Measurements from ENCODE around the gene ZNF547. TPM values are rescaled to one million over a fixed set of nuclear protein-coding genes. Genes with fewer than 3 reads are reported as not detected.

ZNF547 gene
- total RNA-seq, 1 donor from 2014 or later, result 9.5 TPM

DNA sequence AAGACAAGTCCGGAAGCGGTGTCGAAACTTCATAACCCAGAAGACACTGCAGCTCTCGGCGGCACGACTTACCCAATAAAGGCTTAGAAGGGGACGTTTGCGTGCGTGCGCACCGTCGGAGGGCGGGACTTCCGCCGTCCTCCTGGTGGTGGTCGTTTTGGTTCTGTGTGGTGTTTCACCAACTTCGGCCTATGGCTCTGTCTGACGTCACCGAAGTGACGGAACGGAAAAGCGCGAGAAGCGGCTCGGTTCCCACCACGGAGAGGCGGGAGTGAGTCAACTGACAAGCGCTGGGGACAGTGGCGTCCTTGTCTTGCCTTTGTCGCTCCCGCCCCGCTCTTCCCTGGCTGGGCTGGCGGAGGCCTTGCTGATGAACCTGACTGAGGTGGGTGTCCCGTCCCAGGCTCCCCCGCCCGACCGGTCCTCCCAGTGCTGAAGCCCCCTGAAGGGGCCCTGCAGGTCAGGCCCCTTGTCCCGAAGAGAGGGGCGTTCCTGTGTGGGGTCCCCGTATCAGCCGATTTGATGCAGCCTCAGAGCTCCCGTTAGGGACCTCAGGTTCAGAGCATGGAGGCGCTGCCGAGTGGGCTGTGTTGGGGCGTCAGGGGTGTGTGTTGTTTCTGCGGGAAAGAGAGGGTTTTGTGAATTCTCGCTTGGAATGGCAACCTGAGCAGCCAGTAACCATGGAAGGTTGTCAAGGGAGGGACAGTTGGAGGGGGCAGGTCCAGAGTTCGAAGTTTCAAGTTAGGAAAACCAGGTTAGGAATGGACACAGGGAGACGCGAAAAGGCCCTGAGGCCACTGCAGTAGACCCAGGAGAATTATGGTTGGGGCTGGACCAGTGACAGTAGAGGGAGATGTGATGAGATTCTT lies 26.6 kb downstream of the ZNF547 start, which contains the start of gene ZNF548:
Gene ZNF548, plus strand, starts transcription at position 125 of the 869 bp plus-strand sequence. Its CDS starts 246 bp downstream, at position 371.
- Mint-ChIP-seq H3K4me3 (ENCODE audit: unreplicated experiment) (peak within 1 kb of the TSS; percentile 98), H3K27ac (ENCODE audit: unreplicated experiment) (peak within 1 kb of the TSS; percentile 92), H3K9me3 (ENCODE audit: unreplicated experiment) (peaks cover 11% of the 10 kb centered on the region), H3K27me3 (ENCODE audit: unreplicated experiment) (peaks cover 7% of the 10 kb centered on the region), H3K4me1 (ENCODE audit: low read depth, unreplicated experiment) (peaks cover 5% of the 10 kb centered on the region), H3K36me3 (ENCODE audit: unreplicated experiment) (peaks cover 6% of the 10 kb centered on the region)
- TF ChIP-seq CTCF (IDR thresholded peaks at IDR 0.05; ENCODE audit: partially characterized antibody, unreplicated experiment), result no peak
- peak; percentile 97 for DNase-seq

GRCh38 chr19:57395710-57396109 lies 32.4 kb downstream of the ZNF547 start:
- peaks cover 28% of the 10 kb centered on the region for H3K36me3 Mint-ChIP-seq (ENCODE audit: unreplicated experiment)
- H3K27ac Mint-ChIP-seq (ENCODE audit: unreplicated experiment), result no peak overlapping the region
- peaks cover 5% of the 10 kb centered on the region for H3K9me3 Mint-ChIP-seq (ENCODE audit: unreplicated experiment)
- no peak for DNase-seq
- H3K4me1 Mint-ChIP-seq (ENCODE audit: low read depth, unreplicated experiment), result peaks cover 4% of the 10 kb centered on the region
- H3K4me3 Mint-ChIP-seq (ENCODE audit: unreplicated experiment), result no peak overlapping the region
- no peak for TF ChIP-seq CTCF (IDR thresholded peaks at IDR 0.05; ENCODE audit: partially characterized antibody, unreplicated experiment)
- no peaks in the 10 kb centered on the region for H3K27me3 Mint-ChIP-seq (ENCODE audit: unreplicated experiment)

DNA sequence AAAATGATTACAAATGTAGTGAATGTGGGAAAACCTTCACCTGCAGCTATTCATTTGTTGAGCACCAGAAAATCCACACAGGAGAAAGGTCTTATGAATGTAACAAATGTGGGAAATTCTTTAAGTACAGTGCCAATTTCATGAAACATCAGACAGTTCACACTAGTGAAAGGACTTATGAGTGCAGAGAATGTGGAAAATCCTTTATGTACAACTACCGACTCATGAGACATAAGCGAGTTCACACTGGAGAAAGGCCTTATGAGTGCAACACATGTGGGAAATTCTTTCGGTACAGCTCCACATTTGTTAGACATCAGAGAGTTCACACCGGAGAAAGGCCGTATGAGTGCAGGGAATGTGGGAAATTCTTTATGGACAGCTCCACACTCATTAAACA lies 35.5 kb downstream of the ZNF547 start:
- DNase-seq, result no peak
- no peak overlapping the region for H3K4me3 Mint-ChIP-seq (ENCODE audit: unreplicated experiment)
- H3K27ac Mint-ChIP-seq (ENCODE audit: unreplicated experiment), result no peak overlapping the region
- TF ChIP-seq CTCF (IDR thresholded peaks at IDR 0.05; ENCODE audit: partially characterized antibody, unreplicated experiment), result no peak
- H3K36me3 Mint-ChIP-seq (ENCODE audit: unreplicated experiment), result peaks cover 37% of the 10 kb centered on the region
- no peaks in the 10 kb centered on the region for H3K27me3 Mint-ChIP-seq (ENCODE audit: unreplicated experiment)
- peaks cover 2% of the 10 kb centered on the region for H3K4me1 Mint-ChIP-seq (ENCODE audit: low read depth, unreplicated experiment)
- peaks cover 3% of the 10 kb centered on the region for H3K9me3 Mint-ChIP-seq (ENCODE audit: unreplicated experiment)

DNA sequence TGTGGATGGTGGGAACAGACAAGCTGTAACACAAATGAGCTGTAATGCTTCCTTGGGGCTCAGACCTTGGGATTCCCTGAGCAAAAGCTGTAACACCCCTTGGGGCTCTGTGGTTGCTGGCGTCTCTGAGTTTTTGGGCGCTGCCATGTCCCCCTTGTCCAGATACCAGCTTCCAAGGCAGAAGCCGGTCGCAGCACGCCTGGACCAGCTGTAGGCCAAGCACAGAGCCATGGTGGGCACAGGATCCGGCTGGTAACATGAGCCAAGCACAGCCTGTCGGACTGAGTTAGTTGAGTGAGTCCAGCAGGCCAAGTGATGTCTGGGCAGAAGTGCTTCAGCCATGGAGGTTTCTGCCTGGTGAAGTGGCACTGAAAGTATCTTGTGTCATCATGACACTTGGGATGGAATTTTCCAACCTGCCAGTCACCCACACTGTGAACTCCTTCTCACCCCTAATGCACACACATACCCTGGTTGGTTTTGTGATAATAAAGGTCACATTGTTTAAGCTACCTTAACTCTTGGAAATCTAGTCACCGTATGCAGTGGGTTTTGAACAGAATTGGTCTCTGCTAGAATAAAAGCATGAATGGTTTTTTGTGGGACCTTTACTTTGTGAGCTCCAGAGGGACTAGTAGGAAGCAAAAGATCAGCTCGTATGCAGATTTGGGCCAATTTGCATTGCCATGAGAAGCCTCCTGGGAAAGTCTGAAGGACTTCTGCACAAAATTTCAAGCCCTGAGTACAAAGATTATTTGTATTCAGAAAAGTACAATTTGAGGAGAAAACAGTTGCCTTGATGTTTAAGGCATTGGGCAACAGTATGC lies 40.6 kb downstream of the ZNF547 start:
- H3K27me3 Mint-ChIP-seq (ENCODE audit: unreplicated experiment), result no peaks in the 10 kb centered on the region
- TF ChIP-seq CTCF (IDR thresholded peaks at IDR 0.05; ENCODE audit: partially characterized antibody, unreplicated experiment), result no peak
- DNase-seq, result no peak
- H3K4me3 Mint-ChIP-seq (ENCODE audit: unreplicated experiment), result no peak overlapping the region
- H3K36me3 Mint-ChIP-seq (ENCODE audit: unreplicated experiment), result peaks cover 14% of the 10 kb centered on the region
- no peaks in the 10 kb centered on the region for H3K4me1 Mint-ChIP-seq (ENCODE audit: low read depth, unreplicated experiment)
- no peak overlapping the region for H3K27ac Mint-ChIP-seq (ENCODE audit: unreplicated experiment)
- H3K9me3 Mint-ChIP-seq (ENCODE audit: unreplicated experiment), result no peaks in the 10 kb centered on the region

Data from glutamatergic neuron (in vitro differentiated cells).